Endodermal cell (in vitro differentiated cells): ENCODE data around the gene ARHGEF12. TPM values are rescaled to one million over a fixed set of nuclear protein-coding genes. Genes with fewer than 3 reads are reported as not detected.
A peak's percentile ranks its signal among the peaks of the same experiment; 100 is the strongest.

ENCODE experiments used
- DNase-seq: peaks from one replicate; pipeline ENCODE4 v3.0.0-alpha.2; 2017
- H3K27ac ChIP-seq: 2 replicates; pipeline ENCODE4 v1.5.1; 2013; ENCODE audit warnings: mild to moderate bottlenecking, low read depth, low read length, moderate library complexity
- H3K27me3 ChIP-seq: 2 replicates; pipeline ENCODE4 v1.6.1; 2013; ENCODE audit warnings: mild to moderate bottlenecking, low read length, moderate library complexity; ENCODE audit not compliant: insufficient read depth, control insufficient read depth, poor library complexity, severe bottlenecking
- H3K36me3 ChIP-seq: 2 replicates; pipeline ENCODE4 v1.7.0; 2013; ENCODE audit warnings: mild to moderate bottlenecking, low read length, moderate library complexity; ENCODE audit not compliant: control insufficient read depth, insufficient read depth
- H3K4me1 ChIP-seq: one replicate; pipeline ENCODE4 v1.7.0; 2013; ENCODE audit warnings: low read length; ENCODE audit not compliant: control insufficient read depth, insufficient read depth
- H3K4me3 ChIP-seq: 2 replicates; pipeline ENCODE4 v1.5.1; 2013; ENCODE audit warnings: mild to moderate bottlenecking, low read length, moderate library complexity
- H3K9ac ChIP-seq: 2 replicates; pipeline ENCODE4 v1.6.1; 2013; ENCODE audit warnings: mild to moderate bottlenecking, low read length, moderate library complexity; ENCODE audit not compliant: poor library complexity, severe bottlenecking; ENCODE audit errors: extremely low read depth
- H3K9me3 ChIP-seq: 2 replicates; pipeline ENCODE4 v1.6.1; 2013; ENCODE audit warnings: mild to moderate bottlenecking, low read length, moderate library complexity; ENCODE audit not compliant: control insufficient read depth
- H3K27ac Mint-ChIP-seq: 2 replicates; pipeline ENCODE4 v1.8.0; 2020; ENCODE audit warnings: mixed read lengths
- H3K27me3 Mint-ChIP-seq: 2 replicates; pipeline ENCODE4 v1.8.0; 2021; ENCODE audit warnings: mild to moderate bottlenecking, mixed read lengths; ENCODE audit not compliant: insufficient read depth
- H3K36me3 Mint-ChIP-seq: 2 replicates; pipeline ENCODE4 v1.8.0; 2020; ENCODE audit warnings: low read depth, mixed read lengths
- H3K4me1 Mint-ChIP-seq: 2 replicates; pipeline ENCODE4 v1.8.0; 2020; ENCODE audit warnings: mixed read lengths
- H3K4me3 Mint-ChIP-seq: 2 replicates; pipeline ENCODE4 v1.8.0; 2020; ENCODE audit warnings: mild to moderate bottlenecking, moderate library complexity, mixed read lengths
- H3K9me3 Mint-ChIP-seq: 2 replicates; pipeline ENCODE4 v1.8.0; 2020; ENCODE audit warnings: mild to moderate bottlenecking, mixed read lengths
- WGBS, 2 experiments: methylation state at CpG; one replicate each; pipeline versions ENCODE4 v1.1.5 to v1.1.7; 2013; ENCODE audit warnings: missing lambda C conversion rate in 2 of 2, mixed read lengths in 1 of 2; ENCODE audit not compliant: insufficient coverage in 1 of 2, insufficient read length in 1 of 2; 5-methylcytosine and 5-hydroxymethylcytosine counted together
- total RNA-seq, 2 donors: library from RNA; stranded (reverse); fragmentation: NEBNext Ultra II Directional in 1 of 2; extraction: Animal tissue kit (Norgen Biotek cat#: 25700) in 1 of 2; gene quantifications; 2 replicates in 1 of 2; 3 replicates in 1 of 2; pipeline ENCODE4 v1.2.1, GENCODE V29; 2021
- TF ChIP-seq, protein P1 (sequence below): fragments of 200-600 bp; sonication (generic); conservative IDR thresholded peaks from 2 replicates; pipeline ENCODE4 v1.5.0; 2021; ENCODE audit warnings: antibody characterized with exemption, mild to moderate bottlenecking

ARHGEF12 gene
- total RNA-seq, 2 donors from 2014 or later: 35.3 to 38.7 TPM

DNA sequence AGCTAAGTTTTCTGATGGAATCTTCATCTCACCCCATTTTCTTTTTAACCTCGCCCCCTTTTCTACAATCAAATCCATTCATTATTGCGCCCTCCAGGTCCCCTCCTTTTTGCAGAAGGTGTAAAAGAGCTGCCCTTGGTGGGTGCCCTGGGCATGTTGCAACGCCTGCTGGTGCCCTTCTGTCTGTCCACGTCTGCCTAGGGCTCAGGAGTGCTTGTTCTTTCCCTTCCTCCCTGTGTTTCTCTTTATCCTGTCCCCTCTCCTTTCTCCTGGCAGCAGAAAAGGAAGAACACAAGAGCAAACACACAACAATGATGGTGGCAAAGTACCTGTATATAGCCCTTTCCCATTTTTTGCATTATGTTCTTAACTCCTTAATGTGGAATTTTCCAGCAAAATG lies 17.3 kb upstream of the ARHGEF12 start:
- peak; percentile 29 for DNase-seq
- TF ChIP-seq, protein P1, sequence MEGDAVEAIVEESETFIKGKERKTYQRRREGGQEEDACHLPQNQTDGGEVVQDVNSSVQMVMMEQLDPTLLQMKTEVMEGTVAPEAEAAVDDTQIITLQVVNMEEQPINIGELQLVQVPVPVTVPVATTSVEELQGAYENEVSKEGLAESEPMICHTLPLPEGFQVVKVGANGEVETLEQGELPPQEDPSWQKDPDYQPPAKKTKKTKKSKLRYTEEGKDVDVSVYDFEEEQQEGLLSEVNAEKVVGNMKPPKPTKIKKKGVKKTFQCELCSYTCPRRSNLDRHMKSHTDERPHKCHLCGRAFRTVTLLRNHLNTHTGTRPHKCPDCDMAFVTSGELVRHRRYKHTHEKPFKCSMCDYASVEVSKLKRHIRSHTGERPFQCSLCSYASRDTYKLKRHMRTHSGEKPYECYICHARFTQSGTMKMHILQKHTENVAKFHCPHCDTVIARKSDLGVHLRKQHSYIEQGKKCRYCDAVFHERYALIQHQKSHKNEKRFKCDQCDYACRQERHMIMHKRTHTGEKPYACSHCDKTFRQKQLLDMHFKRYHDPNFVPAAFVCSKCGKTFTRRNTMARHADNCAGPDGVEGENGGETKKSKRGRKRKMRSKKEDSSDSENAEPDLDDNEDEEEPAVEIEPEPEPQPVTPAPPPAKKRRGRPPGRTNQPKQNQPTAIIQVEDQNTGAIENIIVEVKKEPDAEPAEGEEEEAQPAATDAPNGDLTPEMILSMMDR: no peak
- H3K4me3 Mint-ChIP-seq: no peak overlapping the region
- H3K27ac Mint-ChIP-seq: no peak overlapping the region
- no peaks in the 10 kb centered on the region for H3K27me3 ChIP-seq
- no peaks in the 10 kb centered on the region for H3K9me3 ChIP-seq
- no peak overlapping the region for H3K27ac ChIP-seq
- no peak overlapping the region for H3K4me3 ChIP-seq
- H3K9me3 Mint-ChIP-seq: no peaks in the 10 kb centered on the region
- no peaks in the 10 kb centered on the region for H3K36me3 ChIP-seq
- no peaks in the 10 kb centered on the region for H3K36me3 Mint-ChIP-seq
- H3K4me1 ChIP-seq: peaks cover 8% of the 10 kb centered on the region
- H3K9ac ChIP-seq: no peak overlapping the region
- 90 to 93% methylated on average over 3 to 4 of the region's 4 CpGs for WGBS, 2 experiments
- H3K27me3 Mint-ChIP-seq: peaks cover 11% of the 10 kb centered on the region
- H3K4me1 Mint-ChIP-seq: peaks cover 19% of the 10 kb centered on the region

GRCh38 chr11:120324932-120325810 lies 11.0 kb upstream of the ARHGEF12 start, which contains the start of gene TLCD5:
Gene TLCD5, plus strand, starts transcription at chr11:120325299. Its CDS starts 2,143 bp downstream, at chr11:120327442.
- Histone ChIP-seq H3K4me3 (peak within 1 kb of the TSS; percentile 96), H3K27ac (peak within 1 kb of the TSS; percentile 75), H3K27me3 (no peaks in the 10 kb centered on the region), H3K36me3 (peaks cover 18% of the 10 kb centered on the region), H3K4me1 (peaks cover 9% of the 10 kb centered on the region), H3K9ac (peak within 1 kb of the TSS; percentile 74), H3K9me3 (no peaks in the 10 kb centered on the region)
- peaks cover 16% of the 10 kb centered on the region for H3K36me3 Mint-ChIP-seq
- H3K4me1 Mint-ChIP-seq: peaks cover 9% of the 10 kb centered on the region
- H3K27ac Mint-ChIP-seq: peak within 1 kb of the TSS; percentile 86
- peak within 1 kb of the TSS; percentile 67 for H3K4me3 Mint-ChIP-seq
- WGBS, 2 experiments: 1% methylated on average over 16 to 84 of the region's 84 CpGs
- no peaks in the 10 kb centered on the region for H3K9me3 Mint-ChIP-seq
- H3K27me3 Mint-ChIP-seq: peaks cover 5% of the 10 kb centered on the region
- peak; percentile 96 for DNase-seq
- TF ChIP-seq, protein P1: peak; percentile 44

- 87 to 92% methylated on average over 1 to 3 of the region's 3 CpGs for WGBS, 2 experiments
- no peak for DNase-seq
- no peaks in the 10 kb centered on the region for H3K9me3 Mint-ChIP-seq
- H3K27me3 ChIP-seq: no peaks in the 10 kb centered on the region
- H3K36me3 Mint-ChIP-seq: peaks cover 17% of the 10 kb centered on the region
- H3K4me3 Mint-ChIP-seq: peak overlapping the region; percentile 67
- H3K4me1 Mint-ChIP-seq: peaks cover 9% of the 10 kb centered on the region
- H3K27ac ChIP-seq: no peak overlapping the region
- TF ChIP-seq, protein P1: no peak
- peaks cover 9% of the 10 kb centered on the region for H3K4me1 ChIP-seq
- no peak overlapping the region for H3K27ac Mint-ChIP-seq
- H3K36me3 ChIP-seq: peaks cover 29% of the 10 kb centered on the region
- peak overlapping the region; percentile 74 for H3K9ac ChIP-seq
- H3K27me3 Mint-ChIP-seq: peaks cover 5% of the 10 kb centered on the region
- H3K9me3 ChIP-seq: no peaks in the 10 kb centered on the region
- H3K4me3 ChIP-seq: peak overlapping the region; percentile 96
These were observed 10.0 kb upstream of the ARHGEF12 start for GRCh38 chr11:120326228-120326627.
